ENCODE data around the gene CXXC4.

DNA sequence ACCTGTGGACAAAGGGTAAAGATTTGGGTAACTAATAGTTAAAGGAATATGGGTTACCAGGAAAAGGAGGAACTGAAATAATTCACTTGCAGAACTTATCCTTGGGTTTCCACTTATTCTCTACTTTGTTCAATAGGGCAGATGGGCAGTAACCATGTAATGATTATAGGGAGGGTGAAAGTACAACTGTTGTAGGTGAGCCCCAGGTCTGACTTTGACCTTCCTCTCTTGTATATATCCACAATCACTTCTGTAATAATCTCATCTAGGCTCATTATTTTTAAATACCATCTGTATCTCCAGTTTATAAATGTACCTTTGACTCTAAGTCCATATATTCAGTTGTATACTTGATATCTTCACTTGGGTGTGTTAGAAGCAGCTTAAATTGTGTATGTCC is 32.1 kb downstream of the CXXC4 start:
- TF ChIP-seq, protein P1, sequence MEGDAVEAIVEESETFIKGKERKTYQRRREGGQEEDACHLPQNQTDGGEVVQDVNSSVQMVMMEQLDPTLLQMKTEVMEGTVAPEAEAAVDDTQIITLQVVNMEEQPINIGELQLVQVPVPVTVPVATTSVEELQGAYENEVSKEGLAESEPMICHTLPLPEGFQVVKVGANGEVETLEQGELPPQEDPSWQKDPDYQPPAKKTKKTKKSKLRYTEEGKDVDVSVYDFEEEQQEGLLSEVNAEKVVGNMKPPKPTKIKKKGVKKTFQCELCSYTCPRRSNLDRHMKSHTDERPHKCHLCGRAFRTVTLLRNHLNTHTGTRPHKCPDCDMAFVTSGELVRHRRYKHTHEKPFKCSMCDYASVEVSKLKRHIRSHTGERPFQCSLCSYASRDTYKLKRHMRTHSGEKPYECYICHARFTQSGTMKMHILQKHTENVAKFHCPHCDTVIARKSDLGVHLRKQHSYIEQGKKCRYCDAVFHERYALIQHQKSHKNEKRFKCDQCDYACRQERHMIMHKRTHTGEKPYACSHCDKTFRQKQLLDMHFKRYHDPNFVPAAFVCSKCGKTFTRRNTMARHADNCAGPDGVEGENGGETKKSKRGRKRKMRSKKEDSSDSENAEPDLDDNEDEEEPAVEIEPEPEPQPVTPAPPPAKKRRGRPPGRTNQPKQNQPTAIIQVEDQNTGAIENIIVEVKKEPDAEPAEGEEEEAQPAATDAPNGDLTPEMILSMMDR (conservative IDR thresholded peaks at IDR 0.05 in 1 of 2, IDR thresholded peaks at IDR 0.05 in 1 of 2; ENCODE audit: low read depth in 1 of 2, low read length in 2 of 2), result no peak
- no peak for TF ChIP-seq EZH2 (IDR thresholded peaks at IDR 0.05; ENCODE audit: low read length, missing control alignments)

All from fibroblast of lung (primary cell).